GM21381 (cell line): ENCODE data around the gene ID4.

Experiments used
- ATAC-seq: cut with Tn5 transposase; IDR thresholded peaks from one replicate; pipeline ENCODE4 v1.9.1; 2021; ENCODE audit warnings: mild to moderate bottlenecking, moderate library complexity; ENCODE audit not compliant: unreplicated experiment

ID4 gene

GRCh38 chr6:19857139-19857538 lies 20.0 kb downstream of the ID4 start:
- no peak for ATAC-seq

GRCh38 chr6:19857703-19858102 lies 20.5 kb downstream of the ID4 start:
- no peak for ATAC-seq

- no peak for ATAC-seq
Observed at GRCh38 chr6:19860235-19860877, 23.2 kb downstream of the ID4 start.

GRCh38 chr6:19864285-19864684 lies 27.1 kb downstream of the ID4 start:
- ATAC-seq: no peak

GRCh38 chr6:19865178-19865577 lies 28.0 kb downstream of the ID4 start:
- no peak for ATAC-seq

GRCh38 chr6:19866173-19866984 lies 29.2 kb downstream of the ID4 start:
- ATAC-seq: no peak

- ATAC-seq: no peak
Observed at GRCh38 chr6:19866985-19867627, 29.9 kb downstream of the ID4 start.

GRCh38 chr6:19869464-19869863 lies 32.3 kb downstream of the ID4 start:
- ATAC-seq: no peak

GRCh38 chr6:19870322-19870721 lies 33.2 kb downstream of the ID4 start:
- ATAC-seq: no peak

GRCh38 chr6:19873031-19873430 lies 35.9 kb downstream of the ID4 start:
- no peak for ATAC-seq

GRCh38 chr6:19876672-19877071 lies 39.5 kb downstream of the ID4 start:
- no peak for ATAC-seq

- ATAC-seq: no peak
Observed at GRCh38 chr6:19879663-19880062, 42.5 kb downstream of the ID4 start.

GRCh38 chr6:19880066-19880465 lies 42.9 kb downstream of the ID4 start:
- ATAC-seq: no peak

- ATAC-seq: no peak
Observed at GRCh38 chr6:19891451-19891850, 54.3 kb downstream of the ID4 start.
